Right kidney (tissue), 1 donor: ENCODE results near the gene GIPC3.
"Not testable (repeated sequence)": the region's sequence is repeated elsewhere in the genome, so short reads cannot be mapped to it uniquely, and the experiment has no call there.

Source experiments
- DNase-seq: peaks from one replicate; pipeline ENCODE4 v3.0.0-alpha.2; 2016

Gene GIPC3

GRCh38 chr19:3550947-3551791 lies 34.1 kb upstream of the GIPC3 start:
- no peak for DNase-seq

DNA sequence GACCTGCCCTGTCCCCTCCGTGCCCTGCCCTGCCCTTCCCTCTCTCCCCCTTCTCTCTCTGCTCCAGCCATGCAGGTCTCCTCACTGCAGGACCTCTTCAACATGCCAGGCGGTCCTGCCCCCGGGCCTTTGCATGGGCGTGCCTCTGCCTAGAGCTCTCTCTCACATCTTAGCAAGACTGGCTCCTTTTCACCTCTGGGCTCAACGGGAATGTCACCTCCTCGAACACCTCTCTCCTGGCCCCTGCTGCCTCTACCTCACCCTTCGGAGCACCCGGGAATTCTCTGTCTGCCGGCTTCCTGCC lies 33.5 kb upstream of the GIPC3 start:
- DNase-seq: no peak

- DNase-seq: no peak
Observed at GRCh38 chr19:3554254-3555083, 30.8 kb upstream of the GIPC3 start.

GRCh38 chr19:3555653-3556422 lies 29.4 kb upstream of the GIPC3 start:
- DNase-seq: no peak

DNA sequence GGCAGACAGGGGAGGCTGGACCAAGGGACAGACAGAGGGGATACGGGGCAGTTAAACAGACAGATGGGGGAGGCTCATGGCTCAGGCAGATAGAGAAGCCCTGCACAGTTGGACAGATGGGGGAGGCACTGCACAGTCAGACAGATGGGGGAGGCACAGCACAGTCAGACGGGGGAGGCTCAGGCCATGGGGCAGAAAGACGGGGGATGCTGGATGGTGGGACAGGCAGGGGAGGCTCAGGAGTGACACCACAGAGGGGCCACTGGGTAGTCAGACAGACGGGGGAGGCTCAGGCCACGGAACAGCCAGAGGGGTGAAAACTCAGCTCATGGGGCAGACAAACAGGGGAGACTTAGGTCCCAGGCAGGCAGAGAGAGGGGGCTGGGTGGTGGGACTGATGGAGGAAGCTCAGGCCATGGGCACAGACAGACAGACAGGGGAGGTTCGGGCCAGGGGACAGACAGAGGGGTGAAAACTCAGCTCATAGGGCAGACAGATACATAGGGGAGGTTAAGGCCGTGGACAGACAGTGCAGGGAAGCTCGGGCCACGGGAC lies 28.8 kb upstream of the GIPC3 start:
- no peak for DNase-seq

DNA sequence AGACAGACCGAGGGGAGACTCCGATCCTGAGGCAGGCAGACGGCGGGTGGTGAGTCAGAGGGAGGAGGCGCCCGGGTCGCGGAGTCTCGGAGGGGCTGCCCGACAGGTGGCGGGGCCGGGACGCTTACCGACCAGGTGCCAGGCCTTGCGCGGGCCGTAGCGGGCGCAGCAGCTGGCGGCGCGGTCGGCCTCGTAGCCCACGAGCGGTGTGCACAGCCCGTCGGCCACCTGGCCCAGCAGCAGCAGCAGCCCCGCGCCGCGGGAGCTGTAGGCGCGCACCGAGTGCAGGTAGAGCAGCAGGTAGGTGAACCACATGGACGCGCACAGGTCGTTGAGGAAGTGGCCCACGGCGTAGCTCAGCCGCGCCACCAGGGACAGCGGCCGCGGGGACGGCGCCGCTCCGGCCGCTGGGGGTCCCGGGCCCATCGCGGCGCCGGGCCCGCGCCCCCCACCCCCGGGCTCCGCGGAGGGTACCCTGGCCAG lies 28.3 kb upstream of the GIPC3 start:
- peak; percentile 71 for DNase-seq

GRCh38 chr19:3557461-3558248 lies 27.6 kb upstream of the GIPC3 start, which contains the start of gene MFSD12:
Gene MFSD12 (minus strand): TSS chr19:3557586. CDS start chr19:3557403, 183 bp downstream.
- peak; percentile 89 for DNase-seq

GRCh38 chr19:3563709-3564524 lies 21.4 kb upstream of the GIPC3 start:
- no peak for DNase-seq

GRCh38 chr19:3565139-3565538 lies 20.1 kb upstream of the GIPC3 start:
- DNase-seq: no peak

DNA sequence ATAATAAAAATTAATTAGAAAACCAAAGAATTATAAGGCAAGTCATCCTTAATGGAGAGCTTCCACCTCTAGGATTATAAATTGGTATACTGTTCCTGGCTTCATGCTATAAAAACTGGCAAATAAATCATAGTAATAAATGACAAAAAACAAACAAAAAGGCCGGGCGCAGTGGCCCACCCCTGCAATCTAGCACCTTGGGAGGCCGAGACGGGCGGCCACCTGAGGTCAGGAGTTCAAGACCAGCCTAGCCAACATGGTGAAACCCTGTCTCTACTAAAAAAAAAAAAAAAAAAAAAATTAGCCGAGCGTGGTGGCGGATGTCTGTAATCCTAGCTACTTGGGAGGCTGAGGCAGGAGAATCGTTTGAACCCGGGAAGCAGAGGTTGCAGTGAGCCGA lies 15.2 kb upstream of the GIPC3 start:
- not testable (repeated sequence) for DNase-seq

DNA sequence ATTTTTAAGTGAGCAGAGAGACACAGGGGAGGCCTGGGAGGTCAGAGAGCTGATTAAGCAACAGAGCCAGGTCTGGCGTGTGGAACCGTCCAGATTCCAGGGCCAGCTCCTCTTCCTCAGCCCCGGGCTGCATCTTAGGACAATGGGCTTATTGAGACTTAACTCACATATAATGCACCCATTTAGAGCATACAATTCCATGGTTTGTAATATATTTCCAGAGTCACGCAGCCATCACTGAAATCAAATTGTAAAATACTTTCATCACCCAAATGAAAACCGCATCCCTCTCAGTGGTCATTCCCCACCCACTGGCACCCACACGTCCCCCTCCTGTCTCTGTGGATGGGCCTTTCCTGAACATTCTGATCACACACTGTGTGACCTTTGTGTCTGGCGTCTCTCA lies 14.7 kb upstream of the GIPC3 start:
- DNase-seq: no peak

DNA sequence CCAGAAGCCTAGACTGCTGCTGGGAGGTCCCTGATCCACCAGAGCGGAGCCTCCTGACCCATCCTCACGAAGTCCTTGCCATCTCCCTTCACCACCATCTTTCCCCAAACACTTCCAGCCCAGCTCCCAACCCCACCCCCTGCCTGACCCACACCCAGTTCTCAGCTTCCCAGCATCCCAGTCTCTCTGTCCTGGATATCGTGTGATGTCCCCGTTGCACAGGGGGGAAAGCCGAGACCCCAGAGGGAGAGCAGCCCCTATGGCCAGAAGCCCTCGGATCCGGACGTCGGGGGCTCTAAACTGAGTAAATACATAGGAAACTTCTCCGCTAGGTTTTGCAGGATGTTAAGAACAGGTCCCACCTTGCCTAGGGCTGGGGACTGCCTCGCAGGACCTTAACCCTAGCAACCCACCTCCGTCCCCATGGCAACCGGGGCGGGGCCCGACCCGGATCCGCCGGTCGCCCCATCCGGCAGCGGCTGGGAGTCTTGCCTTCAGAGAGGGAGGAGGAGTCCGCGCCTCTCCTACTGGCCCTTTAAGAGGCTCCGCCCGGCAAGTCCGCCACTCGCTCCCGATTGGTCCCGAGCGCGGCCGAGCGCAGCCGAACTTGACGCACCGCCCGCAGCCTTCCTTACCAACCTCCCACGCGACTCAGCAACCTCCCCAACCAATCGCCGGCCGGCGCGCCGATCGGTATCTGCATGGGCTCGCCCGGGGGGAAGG lies 13.0 kb upstream of the GIPC3 start:
- peak; percentile 94 for DNase-seq

GRCh38 chr19:3572855-3573161 lies 12.5 kb upstream of the GIPC3 start, which contains the start of gene HMG20B:
Gene HMG20B (plus strand): TSS chr19:3572944. CDS start chr19:3573310, 366 bp downstream.
- no peak for DNase-seq

DNA sequence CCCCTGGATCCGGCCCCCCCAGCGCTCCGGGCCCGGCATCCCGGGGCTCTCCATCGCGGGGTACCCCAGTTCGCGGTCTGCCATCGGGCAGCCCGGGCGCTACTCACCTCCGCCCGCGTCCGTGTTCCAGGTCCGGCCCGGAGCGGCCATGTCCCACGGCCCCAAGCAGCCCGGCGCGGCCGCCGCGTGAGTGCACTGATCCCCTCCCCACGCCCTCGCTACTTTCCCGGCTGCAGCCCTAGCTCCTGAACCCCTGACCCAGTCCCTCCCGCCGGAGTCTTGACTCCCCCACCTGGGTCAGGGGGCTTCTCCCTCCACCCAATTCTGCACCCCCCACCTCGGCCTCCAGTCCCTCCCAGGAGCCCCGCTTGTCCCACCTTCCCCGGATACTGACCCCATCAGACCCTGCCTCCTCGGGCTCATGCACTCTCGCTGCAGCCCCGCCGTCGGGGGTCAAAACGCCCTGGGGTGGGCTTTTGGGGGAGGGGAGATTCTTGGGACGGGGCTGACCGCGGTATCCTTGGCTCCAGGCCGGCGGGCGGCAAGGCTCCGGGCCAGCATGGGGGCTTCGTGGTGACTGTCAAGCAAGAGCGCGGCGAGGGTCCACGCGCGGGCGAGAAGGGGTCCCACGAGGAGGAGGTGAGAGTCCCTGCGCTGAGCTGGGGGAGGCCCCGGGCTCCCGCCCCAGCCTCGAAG lies 12.0 kb upstream of the GIPC3 start:
- DNase-seq: peak; percentile 69

DNA sequence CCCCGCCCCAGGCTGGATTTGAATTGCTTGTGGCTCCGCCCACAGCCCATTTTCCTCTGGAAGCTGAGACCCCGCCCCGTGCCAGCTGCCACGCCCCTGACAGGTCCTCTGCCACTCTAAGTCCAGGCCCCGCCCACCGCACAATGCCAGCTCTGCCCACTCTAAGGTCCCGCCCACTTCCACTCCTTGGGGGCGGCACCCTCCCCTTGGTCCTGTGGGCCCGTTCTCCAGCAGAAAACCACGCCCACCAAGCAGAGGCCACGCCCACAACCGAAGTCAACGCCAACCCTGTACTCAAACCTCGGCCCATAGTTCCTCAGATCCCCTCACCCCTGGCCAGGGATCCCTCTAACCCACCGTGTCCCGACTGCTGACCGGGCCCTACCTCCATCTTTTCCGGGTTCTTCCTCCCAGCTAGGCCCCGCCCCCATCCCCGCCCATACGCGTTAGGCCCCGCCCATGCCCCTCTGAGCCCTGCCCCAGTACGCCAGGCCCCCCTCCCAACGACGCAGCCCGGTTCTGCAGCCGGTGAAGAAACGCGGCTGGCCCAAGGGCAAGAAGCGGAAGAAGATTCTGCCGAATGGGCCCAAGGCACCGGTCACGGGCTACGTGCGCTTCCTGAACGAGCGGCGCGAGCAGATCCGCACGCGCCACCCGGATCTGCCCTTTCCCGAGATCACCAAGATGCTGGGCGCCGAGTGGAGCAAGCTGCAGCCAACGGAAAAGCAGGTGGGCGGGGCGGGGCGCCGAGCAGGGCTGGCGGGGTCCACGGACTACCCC lies 11.2 kb upstream of the GIPC3 start:
- peak; percentile 55 for DNase-seq

DNA sequence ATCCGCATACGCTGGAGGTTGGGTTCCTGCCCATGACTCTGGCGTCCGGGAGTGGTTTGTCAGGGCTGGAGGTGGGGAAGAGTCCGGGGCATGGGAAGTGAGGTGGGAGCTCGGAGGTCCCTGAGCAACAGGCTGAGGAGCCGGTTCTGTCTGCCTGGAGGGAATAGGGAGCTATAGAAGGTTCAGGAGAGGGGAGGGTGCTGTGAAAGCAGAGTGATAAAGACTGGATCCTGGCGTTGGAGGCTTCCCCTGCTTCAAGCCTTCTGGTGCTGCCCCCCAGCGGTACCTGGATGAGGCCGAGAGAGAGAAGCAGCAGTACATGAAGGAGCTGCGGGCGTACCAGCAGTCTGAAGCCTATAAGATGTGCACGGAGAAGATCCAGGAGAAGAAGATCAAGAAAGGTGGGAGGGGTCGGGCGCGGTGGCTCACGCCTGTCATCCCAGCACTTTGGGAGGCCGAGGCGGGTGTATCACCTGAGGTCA lies 10.0 kb upstream of the GIPC3 start:
- DNase-seq: no peak

- no peak for DNase-seq
Observed at GRCh38 chr19:3575949-3576673, 9.2 kb upstream of the GIPC3 start.
